ENCODE data around the gene MICU1. TPM values are rescaled to one million over a fixed set of nuclear protein-coding genes. Genes with fewer than 3 reads are reported as not detected.

Gene MICU1
- total and polyA plus RNA-seq, 7 donors = 29.4 to 53.5 (median 33.9) TPM

DNA sequence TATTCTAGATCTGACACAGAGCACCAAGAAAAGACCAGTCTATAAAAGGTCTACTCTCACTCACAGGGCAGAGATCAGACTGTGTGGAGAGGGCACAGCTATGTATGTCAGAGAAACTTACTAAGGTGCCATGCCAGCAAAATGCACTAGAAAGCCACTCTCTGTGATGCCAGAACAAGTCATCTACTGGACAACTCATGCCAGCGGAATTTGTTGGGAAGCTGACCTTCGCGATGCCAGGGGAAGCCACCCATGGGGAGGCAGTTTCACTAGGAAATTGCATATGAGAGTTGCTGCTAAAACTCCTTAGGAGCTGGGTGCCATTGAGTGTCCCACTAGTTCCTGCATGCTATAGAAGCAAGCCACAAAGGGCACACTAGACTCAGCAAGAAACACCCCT lies 58.5 kb downstream of the MICU1 start:
- intact Hi-C loops (cut with DNase I) = no loop called here
- Histone ChIP-seq H3K4me3 (no peak overlapping the region), H3K9me3 (no peaks in the 10 kb centered on the region), H3K27me3 (no peaks in the 10 kb centered on the region), H3K36me3 (peaks cover 0 to 28% (median 4%) of the 10 kb centered on the region in 4 donors), H3K27ac (no peak overlapping the region), H3K4me1 (peaks cover 0 to 8% (median 0%) of the 10 kb centered on the region in 4 donors)
- no peak for DNase-seq
- WGBS, 2 donors = 94 to 95% methylated on average over 3 of the region's 3 CpGs
- no peak for TF ChIP-seq POLR2AphosphoS5 (IDR thresholded peaks at IDR 0.05)
- TF ChIP-seq, protein P1, sequence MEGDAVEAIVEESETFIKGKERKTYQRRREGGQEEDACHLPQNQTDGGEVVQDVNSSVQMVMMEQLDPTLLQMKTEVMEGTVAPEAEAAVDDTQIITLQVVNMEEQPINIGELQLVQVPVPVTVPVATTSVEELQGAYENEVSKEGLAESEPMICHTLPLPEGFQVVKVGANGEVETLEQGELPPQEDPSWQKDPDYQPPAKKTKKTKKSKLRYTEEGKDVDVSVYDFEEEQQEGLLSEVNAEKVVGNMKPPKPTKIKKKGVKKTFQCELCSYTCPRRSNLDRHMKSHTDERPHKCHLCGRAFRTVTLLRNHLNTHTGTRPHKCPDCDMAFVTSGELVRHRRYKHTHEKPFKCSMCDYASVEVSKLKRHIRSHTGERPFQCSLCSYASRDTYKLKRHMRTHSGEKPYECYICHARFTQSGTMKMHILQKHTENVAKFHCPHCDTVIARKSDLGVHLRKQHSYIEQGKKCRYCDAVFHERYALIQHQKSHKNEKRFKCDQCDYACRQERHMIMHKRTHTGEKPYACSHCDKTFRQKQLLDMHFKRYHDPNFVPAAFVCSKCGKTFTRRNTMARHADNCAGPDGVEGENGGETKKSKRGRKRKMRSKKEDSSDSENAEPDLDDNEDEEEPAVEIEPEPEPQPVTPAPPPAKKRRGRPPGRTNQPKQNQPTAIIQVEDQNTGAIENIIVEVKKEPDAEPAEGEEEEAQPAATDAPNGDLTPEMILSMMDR (IDR thresholded peaks at IDR 0.05) = no peak
- TF ChIP-seq EP300 (IDR thresholded peaks at IDR 0.05) = no peak
- TF ChIP-seq POLR2A (IDR thresholded peaks at IDR 0.05) = no peak

DNA sequence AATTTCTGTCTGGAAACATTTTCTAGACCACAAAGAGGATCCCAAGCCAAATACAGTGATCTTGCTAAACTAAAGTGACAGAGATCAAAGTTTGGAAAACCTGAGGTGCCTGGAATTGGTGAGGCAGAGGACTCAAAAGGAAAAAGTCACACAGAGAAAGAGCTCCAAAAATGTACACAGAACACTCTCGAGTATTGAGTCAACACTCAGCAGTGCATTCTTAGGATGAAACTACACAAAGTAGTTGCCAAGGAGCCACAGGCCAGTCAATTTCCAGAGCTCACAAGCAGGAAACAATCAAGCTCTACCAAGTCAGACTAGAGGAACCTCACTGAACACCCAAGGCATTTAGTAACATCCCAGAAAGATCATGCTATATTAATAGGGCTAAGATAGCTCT lies 61.3 kb downstream of the MICU1 start:
- Histone ChIP-seq H3K27ac (no peak overlapping the region), H3K36me3 (peaks cover 0 to 56% (median 11%) of the 10 kb centered on the region in 4 donors), H3K27me3 (no peaks in the 10 kb centered on the region), H3K4me3 (no peak overlapping the region), H3K4me1 (no peaks in the 10 kb centered on the region), H3K9me3 (no peaks in the 10 kb centered on the region)
- 76 to 83% methylated on average over 1 of the region's 1 CpG for WGBS, 2 donors
- intact Hi-C loops (cut with DNase I) = no loop called here
- TF ChIP-seq POLR2AphosphoS5 (IDR thresholded peaks at IDR 0.05) = no peak
- TF ChIP-seq, protein P1 (IDR thresholded peaks at IDR 0.05) = no peak
- no peak for TF ChIP-seq EP300 (IDR thresholded peaks at IDR 0.05)
- no peak for TF ChIP-seq POLR2A (IDR thresholded peaks at IDR 0.05)
- no peak for DNase-seq

DNA sequence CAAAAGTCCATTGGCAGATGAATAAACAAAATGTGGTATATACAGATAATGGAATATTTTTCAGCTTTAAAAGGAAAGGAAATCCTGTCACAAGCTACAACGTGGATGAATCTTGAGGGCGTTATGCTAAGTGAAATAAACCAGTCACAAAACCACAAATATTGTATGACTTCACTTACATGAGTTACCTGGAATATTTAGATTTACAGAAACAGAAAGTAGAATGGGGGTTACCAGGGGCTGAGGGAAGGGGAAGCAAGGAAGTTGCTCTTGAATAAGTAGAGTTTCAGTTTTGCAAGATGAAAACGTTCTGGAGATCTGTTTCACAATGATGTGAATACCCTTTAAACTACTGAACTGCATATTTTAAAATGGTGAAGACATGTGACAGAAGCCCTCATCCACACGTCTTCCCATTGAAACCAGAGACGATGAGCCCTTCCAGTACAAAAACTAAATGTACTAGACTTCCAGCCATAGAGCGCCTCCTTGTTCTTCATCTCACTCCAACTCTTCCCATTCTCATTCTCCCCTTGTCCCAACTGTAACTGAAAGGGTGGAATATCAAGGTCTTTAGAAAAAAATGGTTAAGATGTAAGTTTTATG lies 62.4 kb downstream of the MICU1 start:
- no peak overlapping the region for H3K4me3 ChIP-seq
- H3K4me1 ChIP-seq = no peaks in the 10 kb centered on the region
- TF ChIP-seq POLR2AphosphoS5 (IDR thresholded peaks at IDR 0.05) = no peak
- no peak for TF ChIP-seq POLR2A (IDR thresholded peaks at IDR 0.05)
- TF ChIP-seq EP300 (IDR thresholded peaks at IDR 0.05) = no peak
- no peak overlapping the region for H3K27ac ChIP-seq
- intact Hi-C loops (cut with DNase I) = no loop called here
- H3K36me3 ChIP-seq = peaks cover 0 to 64% (median 13%) of the 10 kb centered on the region in 4 donors
- no peaks in the 10 kb centered on the region for H3K9me3 ChIP-seq
- 59 to 84% methylated on average over 6 of the region's 6 CpGs for WGBS, 2 donors
- H3K27me3 ChIP-seq = no peaks in the 10 kb centered on the region
- no peak for DNase-seq

DNA sequence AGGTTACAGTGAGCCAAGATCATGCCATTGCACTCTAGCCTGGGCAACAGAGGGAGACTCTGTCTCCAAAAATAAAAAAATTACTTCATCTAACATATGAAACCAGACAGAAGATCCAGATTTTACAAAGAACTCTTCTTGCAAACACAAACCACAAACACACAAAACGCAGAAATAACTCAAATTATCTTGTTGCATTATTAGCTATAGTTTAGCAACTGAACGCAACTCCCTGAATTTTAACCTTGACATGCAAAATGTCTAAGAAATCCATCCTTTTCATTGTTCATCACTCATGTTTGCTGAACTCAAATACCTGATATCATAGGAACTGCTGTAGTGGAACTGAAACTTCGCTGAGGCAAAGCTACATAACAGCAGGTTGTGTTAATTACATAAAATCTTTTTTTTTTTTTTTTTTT lies 64.1 kb downstream of the MICU1 start:
- intact Hi-C loops (cut with DNase I) = no loop called here
- Histone ChIP-seq H3K27ac (no peak overlapping the region), H3K4me1 (no peaks in the 10 kb centered on the region), H3K36me3 (peaks cover 0 to 76% (median 13%) of the 10 kb centered on the region in 4 donors), H3K27me3 (no peaks in the 10 kb centered on the region), H3K9me3 (no peaks in the 10 kb centered on the region), H3K4me3 (no peak overlapping the region)
- WGBS, 2 donors = 82 to 93% methylated on average over 3 of the region's 3 CpGs
- no peak for DNase-seq
- no peak for TF ChIP-seq POLR2AphosphoS5 (IDR thresholded peaks at IDR 0.05)
- no peak for TF ChIP-seq POLR2A (IDR thresholded peaks at IDR 0.05)
- TF ChIP-seq, protein P1 (IDR thresholded peaks at IDR 0.05) = no peak
- no peak for TF ChIP-seq EP300 (IDR thresholded peaks at IDR 0.05)

DNA sequence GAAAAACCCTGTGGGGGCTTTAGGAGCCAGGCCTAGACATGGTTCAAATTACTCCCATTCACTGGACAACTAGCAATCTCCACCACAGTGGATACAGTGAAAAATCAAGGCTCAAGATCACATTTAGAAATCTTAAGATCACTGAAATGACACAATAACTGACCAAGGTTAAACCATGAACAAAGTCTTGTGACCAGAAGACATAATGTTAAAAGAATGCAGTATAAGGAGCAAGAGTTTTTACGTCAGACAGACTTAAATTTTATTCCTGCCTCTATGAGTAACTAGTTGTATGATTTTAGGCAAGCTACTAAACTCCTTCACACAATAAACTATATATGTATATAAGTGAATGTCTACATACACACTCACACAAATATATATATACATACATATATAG lies 68.5 kb downstream of the MICU1 start:
- Histone ChIP-seq H3K36me3 (peaks cover 0 to 47% (median 9%) of the 10 kb centered on the region in 4 donors), H3K4me1 (no peaks in the 10 kb centered on the region), H3K27ac (no peak overlapping the region), H3K4me3 (no peak overlapping the region), H3K27me3 (no peaks in the 10 kb centered on the region), H3K9me3 (no peaks in the 10 kb centered on the region)
- TF ChIP-seq POLR2A (IDR thresholded peaks at IDR 0.05) = no peak
- no peak for TF ChIP-seq EP300 (IDR thresholded peaks at IDR 0.05)
- TF ChIP-seq POLR2AphosphoS5 (IDR thresholded peaks at IDR 0.05) = no peak
- TF ChIP-seq, protein P1 (IDR thresholded peaks at IDR 0.05) = no peak
- no peak for DNase-seq
- 91 to 92% methylated on average over 1 of the region's 1 CpG for whole genome bisulfite sequencing, 2 donors
- intact Hi-C loops (cut with DNase I) = no loop called here

Data from sigmoid colon (tissue), 7 donors.